Endothelial cell (in vitro differentiated cells): ENCODE results near the gene FERMT1. TPM values are rescaled to one million over a fixed set of nuclear protein-coding genes. Genes with fewer than 3 reads are reported as not detected.

Source experiments
- DNase-seq: peaks from one replicate; pipeline ENCODE4 v3.0.0; 2021; ENCODE audit warnings: low spot score
- H3K27ac Mint-ChIP-seq: one replicate; pipeline ENCODE4 v1.8.0; 2021; ENCODE audit warnings: mixed read lengths, inconsistent platforms; ENCODE audit not compliant: unreplicated experiment
- H3K27me3 Mint-ChIP-seq: one replicate; pipeline ENCODE4 v1.8.0; 2021; ENCODE audit warnings: mild to moderate bottlenecking, moderate library complexity, mixed read lengths, inconsistent platforms; ENCODE audit not compliant: unreplicated experiment
- H3K36me3 Mint-ChIP-seq: one replicate; pipeline ENCODE4 v1.8.0; 2021; ENCODE audit warnings: mild to moderate bottlenecking, low read depth, mixed read lengths, inconsistent platforms; ENCODE audit not compliant: unreplicated experiment
- H3K4me1 Mint-ChIP-seq: one replicate; pipeline ENCODE4 v1.8.0; 2021; ENCODE audit warnings: mild to moderate bottlenecking, mixed read lengths, inconsistent platforms; ENCODE audit not compliant: unreplicated experiment
- H3K4me3 Mint-ChIP-seq: one replicate; pipeline ENCODE4 v1.8.0; 2021; ENCODE audit warnings: mild to moderate bottlenecking, mixed read lengths, inconsistent platforms; ENCODE audit not compliant: unreplicated experiment
- H3K9me3 Mint-ChIP-seq: one replicate; pipeline ENCODE4 v1.8.0; 2021; ENCODE audit warnings: mixed read lengths, inconsistent platforms; ENCODE audit not compliant: unreplicated experiment
- CTCF ChIP-seq: fragments of 200-600 bp; sonication (generic); IDR thresholded peaks from one replicate; pipeline ENCODE4 v1.5.0; 2021; ENCODE audit warnings: antibody characterized with exemption; ENCODE audit not compliant: unreplicated experiment
- total RNA-seq: library from RNA; stranded (reverse); fragmentation: NEBNext Ultra II Directional; extraction: Animal tissue kit (Norgen Biotek cat#: 25700); gene quantifications from one replicate; pipeline ENCODE4 v1.2.1, GENCODE V29; 2021; ENCODE audit not compliant: unreplicated experiment

FERMT1 gene
- total RNA-seq, 1 donor from 2014 or later = 0.62 TPM

GRCh38 chr20:6053064-6053775, 69.6 kb downstream of the FERMT1 start:
- no peak for TF ChIP-seq CTCF
- no peaks in the 10 kb centered on the region for H3K9me3 Mint-ChIP-seq
- peaks cover 7% of the 10 kb centered on the region for H3K36me3 Mint-ChIP-seq
- peak overlapping the region; percentile 85 for H3K4me3 Mint-ChIP-seq
- peaks cover 9% of the 10 kb centered on the region for H3K4me1 Mint-ChIP-seq
- H3K27ac Mint-ChIP-seq = no peak overlapping the region
- no peak for DNase-seq
- H3K27me3 Mint-ChIP-seq = peaks cover 23% of the 10 kb centered on the region

- TF ChIP-seq CTCF = no peak
- Mint-ChIP-seq H3K4me3 (no peak overlapping the region), H3K27me3 (peaks cover 26% of the 10 kb centered on the region), H3K27ac (no peak overlapping the region), H3K9me3 (no peaks in the 10 kb centered on the region), H3K4me1 (peaks cover 18% of the 10 kb centered on the region), H3K36me3 (peaks cover 7% of the 10 kb centered on the region)
- DNase-seq = no peak
These were observed 71.3 kb downstream of the FERMT1 start for GRCh38 chr20:6051505-6051904.

GRCh38 chr20:6048391-6048790, 74.4 kb downstream of the FERMT1 start:
- no peaks in the 10 kb centered on the region for H3K9me3 Mint-ChIP-seq
- H3K27ac Mint-ChIP-seq = peak overlapping the region; percentile 6
- H3K27me3 Mint-ChIP-seq = peaks cover 21% of the 10 kb centered on the region
- no peak for TF ChIP-seq CTCF
- peaks cover 17% of the 10 kb centered on the region for H3K4me1 Mint-ChIP-seq
- DNase-seq = no peak
- H3K4me3 Mint-ChIP-seq = no peak overlapping the region
- peaks cover 7% of the 10 kb centered on the region for H3K36me3 Mint-ChIP-seq

- Mint-ChIP-seq H3K9me3 (no peaks in the 10 kb centered on the region), H3K4me1 (peaks cover 11% of the 10 kb centered on the region), H3K27me3 (peaks cover 14% of the 10 kb centered on the region), H3K27ac (peak overlapping the region; percentile 22), H3K36me3 (peaks cover 8% of the 10 kb centered on the region), H3K4me3 (no peak overlapping the region)
- DNase-seq = no peak
- no peak for TF ChIP-seq CTCF
These were observed 76.4 kb downstream of the FERMT1 start for GRCh38 chr20:6046432-6046831.

GRCh38 chr20:6045566-6045965, 77.3 kb downstream of the FERMT1 start:
- no peak for TF ChIP-seq CTCF
- no peaks in the 10 kb centered on the region for H3K9me3 Mint-ChIP-seq
- DNase-seq = no peak
- H3K27me3 Mint-ChIP-seq = peaks cover 9% of the 10 kb centered on the region
- no peak overlapping the region for H3K4me3 Mint-ChIP-seq
- peaks cover 8% of the 10 kb centered on the region for H3K36me3 Mint-ChIP-seq
- H3K27ac Mint-ChIP-seq = no peak overlapping the region
- H3K4me1 Mint-ChIP-seq = peaks cover 11% of the 10 kb centered on the region
